HepG2 (cell line): ENCODE measurements around the gene PPP2R2D. TPM values are rescaled to one million over a fixed set of nuclear protein-coding genes. Genes with fewer than 3 reads are reported as not detected.

Experiments
- ATAC-seq: fragments of 200-7000 bp; cut with Tn5 transposase; 3 replicates; pipeline ENCODE4 v1.9.1; 2020; ENCODE audit warnings: mild to moderate bottlenecking, moderate library complexity
- BruUV-seq: library from RNA; stranded (reverse); fragments of 400-500 nt; replicated peaks from 2 replicates; lab custom pipeline; 2021; lab: Mats Ljungman, UMichigan
- CTCF ChIA-PET: fragments of 300-600 bp; formaldehyde crosslinking; extraction: SDS; loops from one replicate; lab custom pipeline; 2021; ENCODE audit warnings: low total read pairs, inconsistent platforms, low intra/inter-chr PET ratio; lab: Yijun Ruan, JAX
- POLR2A ChIA-PET: fragments of 350-600 bp; sonication (Branson Sonifier 250); formaldehyde crosslinking; loops from one replicate; lab custom pipeline; 2020; ENCODE audit warnings: antibody characterized with exemption, inconsistent platforms; lab: Yijun Ruan, JAX
- DNase-seq: peaks from one replicate; pipeline ENCODE4 v3.0.0-alpha.2; 2015; ENCODE audit warnings: low spot score
- FAIRE-seq: peaks from 3 replicates; lab custom pipeline; 2011; peaks lifted over from hg19 to GRCh38; lab: Jason Lieb, UNC
- H2AFZ ChIP-seq: one replicate; pipeline ENCODE4 v1.6.1; 2011; ENCODE audit warnings: low read length, inconsistent platforms
- H3K27ac ChIP-seq: fragments of 300-600 bp; 3 replicates; pipeline ENCODE4 v1.8.0; 2011; ENCODE audit warnings: mixed run types, mild to moderate bottlenecking, mixed read lengths, low read length, inconsistent platforms; ENCODE audit not compliant: insufficient read depth; ENCODE audit errors: extremely low read length
- H3K27me3 ChIP-seq, 2 experiments: fragments of 200-600 bp in 1 of 2; 2 replicates in 1 of 2; 3 replicates in 1 of 2; pipeline versions ENCODE4 v1.6.0 to v1.8.0; 2011; ENCODE audit warnings: low read length in 2 of 2, mild to moderate bottlenecking in 2 of 2, moderate library complexity in 2 of 2, inconsistent platforms in 1 of 2; ENCODE audit not compliant: insufficient read depth in 2 of 2, control insufficient read depth in 1 of 2
- H3K36me3 ChIP-seq, 2 experiments: fragments of 200-600 bp in 1 of 2; replicated peaks in 1 of 2; 2 replicates in 1 of 2; 3 replicates in 1 of 2; pipeline versions ENCODE4 v1.5.1 to v1.8.0; 2011; ENCODE audit warnings: low read length in 2 of 2, inconsistent platforms in 1 of 2; ENCODE audit not compliant: insufficient read depth in 2 of 2, control insufficient read depth in 1 of 2
- H3K4me1 ChIP-seq: 2 replicates; pipeline ENCODE4 v1.5.1; 2012; ENCODE audit warnings: low read length, inconsistent platforms; ENCODE audit not compliant: insufficient read depth
- H3K4me2 ChIP-seq: 2 replicates; pipeline ENCODE4 v1.6.0; 2011; ENCODE audit warnings: low read depth, low read length, inconsistent platforms
- H3K4me3 ChIP-seq, 3 experiments: fragments of 200-600 bp in 1 of 3; sonication (generic), shearing (Covaris generic) in 1 of 3; replicated peaks in 1 of 3; 2 replicates each; pipeline ENCODE4 v1.5.1; 2011 to 2016; ENCODE audit warnings: low read length in 3 of 3, inconsistent platforms in 2 of 3, low read depth in 2 of 3, mild to moderate bottlenecking in 2 of 3, control low read depth in 1 of 3, mixed read lengths in 1 of 3; ENCODE audit not compliant: insufficient read depth in 1 of 3
- H3K79me2 ChIP-seq: one replicate; pipeline ENCODE4 v1.6.1; 2011; ENCODE audit warnings: low read length, inconsistent platforms; ENCODE audit not compliant: insufficient read depth
- H3K9ac ChIP-seq: 2 replicates; pipeline ENCODE4 v1.6.0; 2011; ENCODE audit warnings: mild to moderate bottlenecking, low read depth, low read length, inconsistent platforms; ENCODE audit not compliant: insufficient read depth
- H3K9me3 ChIP-seq: 2 replicates; pipeline ENCODE4 v1.5.1; 2012; ENCODE audit warnings: mild to moderate bottlenecking, low read length
- H4K20me1 ChIP-seq: 2 replicates; pipeline ENCODE4 v1.6.0; 2011; ENCODE audit warnings: inconsistent platforms, mild to moderate bottlenecking, low read length, moderate library complexity; ENCODE audit not compliant: insufficient read depth
- AKNA ChIP-seq: sonication (generic); formaldehyde crosslinking; IDR thresholded peaks from 2 replicates; pipeline ENCODE4 v1.4.0; 2020; ENCODE audit warnings: missing genetic modification reagents, borderline replicate concordance
- SOX6 ChIP-seq, 2 experiments: fragments of 450-650 bp in 1 of 2; sonication (generic) in 1 of 2; formaldehyde crosslinking in 1 of 2; IDR thresholded peaks; 2 replicates each; pipeline versions ENCODE4 v1.4.0 to v1.6.1; 2017 to 2020; ENCODE audit warnings: antibody characterized with exemption in 1 of 2, mild to moderate bottlenecking in 1 of 2, missing genetic modification reagents in 1 of 2
- THYN1 ChIP-seq: sonication (generic); formaldehyde crosslinking; IDR thresholded peaks from 2 replicates; pipeline ENCODE4 v1.8.1; 2023; ENCODE audit warnings: low read depth, mild to moderate bottlenecking, moderate library complexity, missing genetic modification reagents, borderline replicate concordance
- ZBTB26 ChIP-seq: IDR thresholded peaks from 2 replicates; pipeline ENCODE4 v1.6.1; 2016; ENCODE audit warnings: missing compliant biosample characterization, missing genetic modification reagents, borderline replicate concordance
- ZNF468 ChIP-seq: sonication (generic); formaldehyde crosslinking; IDR thresholded peaks from 2 replicates; pipeline ENCODE4 v1.8.0; 2022; ENCODE audit warnings: mild to moderate bottlenecking, moderate library complexity, missing genetic modification reagents
- ZNF512B ChIP-seq: sonication (generic); formaldehyde crosslinking; IDR thresholded peaks from 2 replicates; pipeline ENCODE4 v1.5.1; 2020; ENCODE audit warnings: missing genetic modification reagents, mild to moderate bottlenecking, borderline replicate concordance
- WGBS: methylation state at CpG from one replicate; pipeline ENCODE4 v1.1.6; 2017; ENCODE audit warnings: low lambda C conversion rate; 5-methylcytosine and 5-hydroxymethylcytosine counted together
- in situ Hi-C: cut with HindIII; loops from 2 replicates; pipeline ENCODE4 v1.10.0; 2017; ENCODE audit warnings: low pct_unique_long_range_greater_than_20kb; ENCODE audit not compliant: extremely low pct_ligation_motif_present
- intact Hi-C: fragments of 100-400 bp; cut with micrococcal nuclease; formaldehyde crosslinking; loops from one replicate; pipeline ENCODE4 v1.10.0; 2022; ENCODE audit not compliant: unreplicated experiment
- polyA plus RNA-seq, 8 experiments: library from polyadenylated mRNA; depleted of rRNA in 3 of 8; stranded (reverse) in 7 of 8; unstranded in 1 of 8; fragments of >200 nt; fragmentation: Illumina TruSeq in 4 of 8; extraction: Trizol in 4 of 8; gene quantifications; 2 replicates each; pipeline versions ENCODE4 v1.2.1 to v1.2.3, GENCODE V29; 2011 to 2016; ENCODE audit warnings: low read depth in 4 of 8, missing spikeins in 1 of 8, mixed read lengths in 1 of 8; ENCODE audit not compliant: insufficient read depth in 1 of 8
- total RNA-seq, 5 experiments: library from RNA; depleted of rRNA; stranded (reverse); fragments of >200 nt; fragmentation: Illumina TruSeq; extraction: Trizol; gene quantifications; 2 replicates each; pipeline ENCODE4 v1.2.3, GENCODE V29; 2016; ENCODE audit warnings: low read depth in 1 of 5

The PPP2R2D gene
- total and polyA plus RNA-seq, 2 of the 13 experiments (the other 11 are each of a cell fraction or from before 2014, with no cell fraction given) = 32.7 to 33.2 TPM

- Histone ChIP-seq H3K4me1 (no peaks in the 10 kb centered on the region), H3K36me3 (no peaks in the 10 kb centered on the region), H3K27ac (no peak overlapping the region), H3K27me3 (peaks cover 0 to 21% of the 10 kb centered on the region in 2 experiments; a peak in 2 of 5 replicates), H4K20me1 (no peaks in the 10 kb centered on the region), H3K4me3 (no peak overlapping the region), H3K9me3 (no peaks in the 10 kb centered on the region), H2AFZ (no peak overlapping the region), H3K9ac (no peak overlapping the region), H3K4me2 (no peak overlapping the region), H3K79me2 (no peaks in the 10 kb centered on the region)
- no peak for ATAC-seq
- intact Hi-C loops = no loop called here
- in situ Hi-C loops = no loop called here
- DNase-seq = no peak
- 32% methylated on average over 10 of the region's 10 CpGs for WGBS
- no TSS peak for BruUV-seq
- CTCF ChIA-PET = no interaction called here
- TF ChIP-seq SOX6 (IDR thresholded peaks at IDR 0.05) = no peak
- TF ChIP-seq SOX6 (CRISPR knock-in tag; IDR thresholded peaks at IDR 0.05) = no peak
- TF ChIP-seq AKNA (CRISPR knock-in tag) = no peak
- TF ChIP-seq ZNF512B (CRISPR knock-in tag) = no peak
- TF ChIP-seq ZBTB26 (CRISPR knock-in tag) = no peak
- no peak for TF ChIP-seq THYN1 (CRISPR knock-in tag)
- TF ChIP-seq ZNF468 (CRISPR knock-in tag) = no peak
- POLR2A ChIA-PET = no interaction called here
- FAIRE-seq = no peak
Observed at GRCh38 chr10:131866673-131867072, 34.1 kb upstream of the PPP2R2D start.
